HG03060 (cell line): ENCODE results near the gene IL22RA1.

Source experiments
- ATAC-seq: cut with Tn5 transposase; IDR thresholded peaks from one replicate; pipeline ENCODE4 v1.9.1; 2021; ENCODE audit warnings: low read depth, moderate number of reproducible peaks; ENCODE audit not compliant: unreplicated experiment

Gene IL22RA1

DNA sequence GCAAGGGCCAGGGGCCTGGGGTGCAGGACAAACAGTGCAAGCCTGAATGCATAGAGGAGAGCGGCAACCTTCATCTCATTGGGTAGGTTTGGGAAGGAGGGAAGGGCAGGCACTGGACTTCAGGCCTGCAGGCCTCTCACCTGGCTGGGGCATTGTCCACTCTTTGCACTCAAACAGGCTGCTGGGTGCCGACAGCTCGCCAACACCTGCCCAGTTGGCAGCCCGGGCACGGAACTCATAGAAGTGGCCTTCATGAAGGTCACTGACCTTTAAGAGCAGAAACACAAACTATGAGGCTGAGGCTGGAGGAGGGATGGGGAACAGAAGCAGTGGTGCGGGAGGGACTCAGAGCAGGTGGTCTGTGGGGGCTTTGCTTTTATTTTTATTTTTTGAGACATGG, 61.8 kb downstream of the IL22RA1 start:
- no peak for ATAC-seq

DNA sequence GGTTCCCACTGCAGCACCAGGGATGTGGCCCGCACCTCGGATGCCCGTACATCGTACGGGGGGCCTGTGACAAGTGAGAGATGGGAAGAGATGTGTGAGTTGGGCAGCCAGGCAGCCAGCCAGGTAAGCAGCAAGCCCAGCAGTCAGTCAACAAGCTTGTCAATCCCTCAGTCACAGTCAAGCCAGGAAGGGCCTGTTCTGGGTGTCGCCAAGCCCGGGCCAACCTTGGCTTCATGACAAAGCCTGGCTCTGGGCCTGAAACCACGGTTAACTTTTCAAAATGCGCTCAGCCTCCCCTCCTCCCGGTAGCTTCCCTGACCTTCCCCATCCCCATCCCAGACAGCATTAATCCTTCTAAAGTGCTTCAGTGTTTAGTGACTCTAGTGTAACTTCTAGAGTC, 62.8 kb downstream of the IL22RA1 start:
- ATAC-seq: no peak

GRCh38 chr1:24077278-24077978, 65.5 kb downstream of the IL22RA1 start:
- no peak for ATAC-seq

- no peak for ATAC-seq
Observed at GRCh38 chr1:24075946-24076345, 67.0 kb downstream of the IL22RA1 start.

DNA sequence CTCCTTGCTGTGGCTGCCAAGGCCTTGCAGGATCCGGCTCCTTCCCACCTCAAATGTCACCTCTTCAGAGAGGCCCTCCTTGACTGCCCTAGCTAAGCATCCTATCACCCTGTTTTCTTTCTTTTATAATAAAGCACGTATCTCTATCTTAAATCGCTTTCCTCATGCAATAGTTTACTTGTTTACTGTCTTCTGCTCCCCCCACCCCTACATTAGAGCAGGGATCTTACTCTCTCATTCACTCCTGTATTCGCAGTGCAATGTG, 67.4 kb downstream of the IL22RA1 start:
- ATAC-seq: no peak

GRCh38 chr1:24074817-24075589, 67.9 kb downstream of the IL22RA1 start:
- no peak for ATAC-seq

DNA sequence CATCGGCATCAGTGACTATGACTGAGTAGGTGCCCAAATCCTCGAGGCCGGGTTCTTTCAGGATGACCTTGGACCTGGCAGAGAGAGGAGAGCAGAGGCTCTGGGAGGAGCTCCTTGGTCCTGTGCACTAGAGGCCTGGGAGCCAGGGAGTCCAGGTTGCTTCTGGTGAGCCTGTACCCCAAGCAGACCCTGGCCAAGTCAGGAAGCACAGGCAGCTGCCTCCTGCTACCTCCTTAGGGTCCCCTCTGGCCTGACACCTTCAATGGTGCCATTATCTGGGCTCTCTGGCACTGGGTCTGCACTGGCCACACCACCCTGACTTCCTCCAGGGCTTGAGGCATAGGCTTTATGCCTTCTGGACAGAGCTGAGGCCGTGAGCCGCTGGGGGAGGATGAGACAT, 68.7 kb downstream of the IL22RA1 start:
- no peak for ATAC-seq

- no peak for ATAC-seq
Observed at GRCh38 chr1:24071941-24072340, 71.0 kb downstream of the IL22RA1 start.

- ATAC-seq: no peak
Observed at GRCh38 chr1:24070821-24071393, 72.0 kb downstream of the IL22RA1 start.

- no peak for ATAC-seq
Observed at GRCh38 chr1:24069817-24070216, 73.1 kb downstream of the IL22RA1 start.
